ENCODE results near the gene TFF2.

Gene TFF2

GRCh38 chr21:42299324-42300044 is 51.3 kb downstream of the TFF2 start:
- no peak for DNase-seq (ENCODE audit: insufficient read length, low spot score)
- TF ChIP-seq TAF1 (IDR thresholded peaks at IDR 0.05; ENCODE audit: low read depth, low read length): no peak
- no peak for TF ChIP-seq POLR2A (IDR thresholded peaks at IDR 0.05; ENCODE audit: low read depth, low read length)
- no peak for TF ChIP-seq POU2F2 (IDR thresholded peaks at IDR 0.05; ENCODE audit: low read depth, low read length)
- TF ChIP-seq PAX5 (IDR thresholded peaks at IDR 0.05; ENCODE audit: insufficient read depth, low read length, severe bottlenecking): no peak
- no peak for TF ChIP-seq POLR2AphosphoS5 (IDR thresholded peaks at IDR 0.05; ENCODE audit: low read depth, low read length)
- TF ChIP-seq SPI1 (IDR thresholded peaks at IDR 0.05; ENCODE audit: low read depth, low read length): no peak
- FAIRE-seq: no peak

GRCh38 chr21:42298657-42299056 is 52.1 kb downstream of the TFF2 start:
- no peak for DNase-seq (ENCODE audit: insufficient read length, low spot score)
- TF ChIP-seq TAF1 (IDR thresholded peaks at IDR 0.05; ENCODE audit: low read depth, low read length) (no peak), POLR2A (IDR thresholded peaks at IDR 0.05; ENCODE audit: low read depth, low read length) (no peak), PAX5 (IDR thresholded peaks at IDR 0.05; ENCODE audit: insufficient read depth, low read length, severe bottlenecking) (no peak), POLR2AphosphoS5 (IDR thresholded peaks at IDR 0.05; ENCODE audit: low read depth, low read length) (no peak), POU2F2 (IDR thresholded peaks at IDR 0.05; ENCODE audit: low read depth, low read length) (no peak), SPI1 (IDR thresholded peaks at IDR 0.05; ENCODE audit: low read depth, low read length) (no peak)
- FAIRE-seq: no peak

GRCh38 chr21:42298237-42298636 is 52.6 kb downstream of the TFF2 start:
- DNase-seq (ENCODE audit: insufficient read length, low spot score) (no peak), FAIRE-seq (no peak)
- TF ChIP-seq POU2F2 (IDR thresholded peaks at IDR 0.05; ENCODE audit: low read depth, low read length): no peak
- TF ChIP-seq TAF1 (IDR thresholded peaks at IDR 0.05; ENCODE audit: low read depth, low read length): no peak
- no peak for TF ChIP-seq PAX5 (IDR thresholded peaks at IDR 0.05; ENCODE audit: insufficient read depth, low read length, severe bottlenecking)
- TF ChIP-seq SPI1 (IDR thresholded peaks at IDR 0.05; ENCODE audit: low read depth, low read length): no peak
- no peak for TF ChIP-seq POLR2A (IDR thresholded peaks at IDR 0.05; ENCODE audit: low read depth, low read length)
- TF ChIP-seq POLR2AphosphoS5 (IDR thresholded peaks at IDR 0.05; ENCODE audit: low read depth, low read length): no peak

- FAIRE-seq: no peak
- TF ChIP-seq POLR2A (IDR thresholded peaks at IDR 0.05; ENCODE audit: low read depth, low read length): no peak
- TF ChIP-seq SPI1 (IDR thresholded peaks at IDR 0.05; ENCODE audit: low read depth, low read length): no peak
- no peak for TF ChIP-seq PAX5 (IDR thresholded peaks at IDR 0.05; ENCODE audit: insufficient read depth, low read length, severe bottlenecking)
- TF ChIP-seq POU2F2 (IDR thresholded peaks at IDR 0.05; ENCODE audit: low read depth, low read length): no peak
- TF ChIP-seq POLR2AphosphoS5 (IDR thresholded peaks at IDR 0.05; ENCODE audit: low read depth, low read length): no peak
- TF ChIP-seq TAF1 (IDR thresholded peaks at IDR 0.05; ENCODE audit: low read depth, low read length): no peak
- no peak for DNase-seq (ENCODE audit: insufficient read length, low spot score)
These were observed 53.4 kb downstream of the TFF2 start for GRCh38 chr21:42297377-42297776.

GRCh38 chr21:42296501-42296900 is 54.3 kb downstream of the TFF2 start:
- no peak for TF ChIP-seq POU2F2 (IDR thresholded peaks at IDR 0.05; ENCODE audit: low read depth, low read length)
- no peak for TF ChIP-seq POLR2AphosphoS5 (IDR thresholded peaks at IDR 0.05; ENCODE audit: low read depth, low read length)
- no peak for TF ChIP-seq SPI1 (IDR thresholded peaks at IDR 0.05; ENCODE audit: low read depth, low read length)
- TF ChIP-seq TAF1 (IDR thresholded peaks at IDR 0.05; ENCODE audit: low read depth, low read length): no peak
- TF ChIP-seq PAX5 (IDR thresholded peaks at IDR 0.05; ENCODE audit: insufficient read depth, low read length, severe bottlenecking): no peak
- DNase-seq (ENCODE audit: insufficient read length, low spot score) (no peak), FAIRE-seq (no peak)

Data from GM12891 (cell line).